ENCODE measurements around the gene DENND5A. TPM values are rescaled to one million over a fixed set of nuclear protein-coding genes. Genes with fewer than 3 reads are reported as not detected.

The DENND5A gene
- total RNA-seq, 4 donors from 2014 or later = 60.0 to 199 (median 99.4) TPM

DNA sequence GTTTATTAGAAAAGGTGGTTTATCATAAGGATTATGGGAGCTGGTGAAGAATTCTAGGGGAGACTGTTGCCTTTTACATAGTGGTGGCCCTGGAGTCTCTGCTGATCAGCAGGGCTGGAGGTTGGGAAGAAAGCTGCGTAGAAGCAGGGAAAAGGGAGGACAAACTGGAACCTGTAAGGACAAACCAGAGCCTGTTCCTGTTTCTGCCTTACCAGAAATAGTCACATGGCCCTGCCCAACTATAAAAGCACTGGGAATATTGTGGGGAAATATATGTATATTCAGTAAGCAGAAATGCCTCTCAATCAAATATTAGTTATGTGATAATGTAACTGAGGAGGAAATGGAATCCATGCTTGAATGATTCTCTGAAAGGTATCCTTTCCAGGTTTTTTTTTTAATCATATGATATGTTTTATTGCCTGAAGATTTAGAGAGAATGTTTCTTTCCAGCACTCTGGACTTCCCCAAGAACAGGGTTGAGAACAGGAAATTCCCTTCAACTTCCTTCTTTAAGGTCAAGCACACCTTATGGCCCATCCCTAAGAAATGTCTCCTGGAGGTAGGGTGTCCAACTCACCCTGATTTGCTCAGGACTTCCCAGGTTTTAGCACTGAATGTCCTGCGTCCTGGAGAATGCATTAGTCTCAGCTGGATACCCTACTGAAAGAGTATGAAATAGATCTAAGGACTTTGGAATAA lies 139.8 kb downstream of the DENND5A start:
- H3K9me3 ChIP-seq = no peaks in the 10 kb centered on the region
- no peaks in the 10 kb centered on the region for H3K4me1 ChIP-seq
- H3K27me3 ChIP-seq = no peaks in the 10 kb centered on the region
- H3K27ac ChIP-seq = no peak overlapping the region
- no peak overlapping the region for H3K4me3 ChIP-seq
- H3K36me3 ChIP-seq = no peaks in the 10 kb centered on the region
- intact Hi-C loops (cut with DNase I; ENCODE audit: low total_unique reads) = no loop called here
- TF ChIP-seq POLR2A (IDR thresholded peaks at IDR 0.05) = no peak
- TF ChIP-seq, protein P1, sequence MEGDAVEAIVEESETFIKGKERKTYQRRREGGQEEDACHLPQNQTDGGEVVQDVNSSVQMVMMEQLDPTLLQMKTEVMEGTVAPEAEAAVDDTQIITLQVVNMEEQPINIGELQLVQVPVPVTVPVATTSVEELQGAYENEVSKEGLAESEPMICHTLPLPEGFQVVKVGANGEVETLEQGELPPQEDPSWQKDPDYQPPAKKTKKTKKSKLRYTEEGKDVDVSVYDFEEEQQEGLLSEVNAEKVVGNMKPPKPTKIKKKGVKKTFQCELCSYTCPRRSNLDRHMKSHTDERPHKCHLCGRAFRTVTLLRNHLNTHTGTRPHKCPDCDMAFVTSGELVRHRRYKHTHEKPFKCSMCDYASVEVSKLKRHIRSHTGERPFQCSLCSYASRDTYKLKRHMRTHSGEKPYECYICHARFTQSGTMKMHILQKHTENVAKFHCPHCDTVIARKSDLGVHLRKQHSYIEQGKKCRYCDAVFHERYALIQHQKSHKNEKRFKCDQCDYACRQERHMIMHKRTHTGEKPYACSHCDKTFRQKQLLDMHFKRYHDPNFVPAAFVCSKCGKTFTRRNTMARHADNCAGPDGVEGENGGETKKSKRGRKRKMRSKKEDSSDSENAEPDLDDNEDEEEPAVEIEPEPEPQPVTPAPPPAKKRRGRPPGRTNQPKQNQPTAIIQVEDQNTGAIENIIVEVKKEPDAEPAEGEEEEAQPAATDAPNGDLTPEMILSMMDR (IDR thresholded peaks at IDR 0.05) = no peak
- no peak for DNase-seq

DNA sequence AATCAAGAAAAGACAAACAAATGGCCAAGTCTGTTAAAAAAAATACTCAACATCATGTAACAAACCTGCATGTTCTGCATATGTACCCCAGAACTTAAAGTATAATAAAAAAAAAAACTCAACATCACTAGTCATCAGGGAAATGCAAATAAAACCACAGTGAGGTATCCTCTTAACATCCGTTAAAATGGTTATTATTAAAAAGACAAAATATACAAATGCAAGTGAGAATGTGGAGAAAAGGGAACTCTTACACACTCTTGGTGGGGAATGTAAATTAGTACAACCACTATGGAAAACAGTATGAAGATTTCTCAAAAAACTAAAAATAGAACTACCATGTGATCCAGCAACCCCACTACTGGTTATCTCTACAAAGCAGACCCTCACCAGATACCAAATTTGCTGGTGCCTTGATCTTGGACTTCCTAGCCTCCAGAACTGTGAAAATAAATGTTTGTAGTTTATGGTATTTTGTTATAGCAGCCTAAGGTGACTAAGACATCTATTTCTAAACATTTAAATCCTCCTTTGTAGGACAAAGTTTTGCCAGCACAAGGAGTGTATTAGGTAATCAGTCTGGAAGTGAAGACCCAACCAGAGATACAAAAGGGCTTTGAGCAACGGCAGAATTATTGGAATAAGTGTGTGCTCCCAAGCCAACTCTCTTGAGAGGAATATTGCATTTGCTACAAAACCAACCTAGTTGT lies 141.4 kb downstream of the DENND5A start:
- Histone ChIP-seq H3K4me1 (no peaks in the 10 kb centered on the region), H3K27ac (no peak overlapping the region), H3K9me3 (no peaks in the 10 kb centered on the region), H3K36me3 (no peaks in the 10 kb centered on the region), H3K27me3 (no peaks in the 10 kb centered on the region), H3K4me3 (no peak overlapping the region)
- intact Hi-C loops (cut with DNase I; ENCODE audit: low total_unique reads) = no loop called here
- TF ChIP-seq, protein P1 (IDR thresholded peaks at IDR 0.05) = no peak
- TF ChIP-seq POLR2A (IDR thresholded peaks at IDR 0.05) = no peak
- DNase-seq = no peak

GRCh38 chr11:9121469-9121796 lies 143.7 kb downstream of the DENND5A start:
- H3K36me3 ChIP-seq = no peaks in the 10 kb centered on the region
- H3K27me3 ChIP-seq = no peaks in the 10 kb centered on the region
- no peaks in the 10 kb centered on the region for H3K9me3 ChIP-seq
- intact Hi-C loops (cut with DNase I; ENCODE audit: low total_unique reads) = no loop called here
- DNase-seq = no peak
- no peaks in the 10 kb centered on the region for H3K4me1 ChIP-seq
- no peak overlapping the region for H3K4me3 ChIP-seq
- H3K27ac ChIP-seq = no peak overlapping the region
- TF ChIP-seq, protein P1 (IDR thresholded peaks at IDR 0.05) = no peak
- TF ChIP-seq POLR2A (IDR thresholded peaks at IDR 0.05) = no peak

GRCh38 chr11:9120664-9121468 lies 144.3 kb downstream of the DENND5A start:
- Histone ChIP-seq H3K9me3 (no peaks in the 10 kb centered on the region), H3K27ac (no peak overlapping the region), H3K36me3 (no peaks in the 10 kb centered on the region), H3K4me3 (no peak overlapping the region), H3K27me3 (no peaks in the 10 kb centered on the region), H3K4me1 (no peaks in the 10 kb centered on the region)
- no peak for DNase-seq
- no peak for TF ChIP-seq POLR2A (IDR thresholded peaks at IDR 0.05)
- TF ChIP-seq, protein P1 (IDR thresholded peaks at IDR 0.05) = no peak
- intact Hi-C loops (cut with DNase I; ENCODE audit: low total_unique reads) = no loop called here

- Histone ChIP-seq H3K9me3 (no peaks in the 10 kb centered on the region), H3K27ac (no peak overlapping the region), H3K36me3 (no peaks in the 10 kb centered on the region), H3K4me3 (no peak overlapping the region), H3K4me1 (no peaks in the 10 kb centered on the region), H3K27me3 (no peaks in the 10 kb centered on the region)
- no peak for DNase-seq
- intact Hi-C loops (cut with DNase I; ENCODE audit: low total_unique reads) = no loop called here
- no peak for TF ChIP-seq POLR2A (IDR thresholded peaks at IDR 0.05)
- TF ChIP-seq, protein P1 (IDR thresholded peaks at IDR 0.05) = no peak
Measured at GRCh38 chr11:9118277-9118676, 146.9 kb downstream of the DENND5A start.
